GM18951 (cell line): ENCODE results near the gene TMEM220.

Source experiments
- POLR2A ChIP-seq: IDR thresholded peaks from 4 replicates; pipeline ENCODE4 v1.6.1; 2011; ENCODE audit warnings: mild to moderate bottlenecking; ENCODE audit not compliant: insufficient read length, insufficient read depth; ENCODE audit errors: extremely low read depth
- in situ Hi-C: fragments of 300-500 bp; cut with MboI; formaldehyde crosslinking; loops from one replicate; pipeline ENCODE4 v1.12.0; 2022; ENCODE audit warnings: low sequenced_read_pairs, mixed read lengths, inconsistent platforms; ENCODE audit not compliant: unreplicated experiment

The TMEM220 gene

DNA sequence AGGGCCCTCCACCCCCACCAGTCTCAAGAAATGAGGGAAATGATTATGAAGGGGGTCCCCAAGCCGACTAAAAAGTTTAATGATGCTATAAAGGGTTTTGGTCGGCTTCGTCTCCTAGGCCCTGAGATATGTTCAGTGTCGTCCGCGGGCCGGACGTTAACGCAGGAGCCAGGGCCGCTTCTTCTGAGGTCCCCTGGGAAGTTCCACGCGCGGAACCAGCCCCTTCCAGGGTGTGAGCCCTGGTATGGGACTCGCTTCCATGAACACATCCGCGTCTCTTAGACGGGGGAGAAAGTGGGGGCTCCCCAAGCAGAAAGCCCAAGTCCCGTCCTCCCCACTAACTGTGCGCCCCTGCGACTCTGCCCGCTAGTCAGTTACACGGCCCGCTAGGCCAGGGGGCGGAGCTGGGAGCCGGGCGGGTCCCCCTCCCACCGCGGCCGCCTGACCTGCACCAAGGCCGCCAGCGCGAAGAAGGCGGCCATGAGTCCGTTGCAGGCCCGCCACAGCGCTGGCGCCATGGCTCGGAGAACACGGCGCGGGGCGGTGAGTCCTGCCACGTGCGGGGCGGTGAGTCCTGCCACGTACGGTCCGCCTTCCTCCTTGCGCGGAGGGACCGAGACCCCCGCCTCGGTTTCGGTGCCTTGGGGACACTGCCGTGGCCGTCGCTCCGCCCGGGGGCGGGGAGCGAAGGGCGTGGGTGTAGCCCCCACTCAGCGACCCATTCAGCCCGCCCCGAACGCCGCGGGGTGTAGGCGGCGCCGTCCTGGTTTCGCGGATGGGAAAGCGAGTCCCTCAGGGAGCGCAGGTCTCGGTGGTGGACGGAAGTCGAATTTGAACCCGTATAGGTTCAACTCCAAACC lies at the start of gene TMEM220:
Gene TMEM220 (minus strand): TSS at position 690 of the 860 bp plus-strand sequence. CDS start 172 bp downstream, at position 518.
- in situ Hi-C loops: no loop called here
- TF ChIP-seq POLR2A: no peak

DNA sequence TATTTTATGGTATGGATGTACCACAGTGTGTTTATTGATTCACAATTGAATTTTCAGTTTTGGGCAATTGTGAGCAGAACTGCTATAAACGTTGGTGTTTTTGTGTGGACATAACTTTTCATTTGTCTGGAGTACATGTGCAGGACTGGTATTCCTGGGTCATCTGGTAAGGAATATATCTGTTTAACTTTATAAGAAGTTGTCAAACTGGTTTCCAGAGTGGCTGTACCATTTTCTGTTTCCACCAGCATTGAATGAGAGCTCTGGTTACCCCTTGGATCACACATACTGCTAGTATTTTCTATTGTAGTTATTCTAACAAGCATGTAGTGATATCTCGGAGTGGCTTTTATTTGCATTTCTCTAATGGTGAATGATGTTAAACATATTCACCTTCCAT lies 49.8 kb upstream of the TMEM220 start:
- in situ Hi-C loops: no loop called here
- TF ChIP-seq POLR2A: no peak

DNA sequence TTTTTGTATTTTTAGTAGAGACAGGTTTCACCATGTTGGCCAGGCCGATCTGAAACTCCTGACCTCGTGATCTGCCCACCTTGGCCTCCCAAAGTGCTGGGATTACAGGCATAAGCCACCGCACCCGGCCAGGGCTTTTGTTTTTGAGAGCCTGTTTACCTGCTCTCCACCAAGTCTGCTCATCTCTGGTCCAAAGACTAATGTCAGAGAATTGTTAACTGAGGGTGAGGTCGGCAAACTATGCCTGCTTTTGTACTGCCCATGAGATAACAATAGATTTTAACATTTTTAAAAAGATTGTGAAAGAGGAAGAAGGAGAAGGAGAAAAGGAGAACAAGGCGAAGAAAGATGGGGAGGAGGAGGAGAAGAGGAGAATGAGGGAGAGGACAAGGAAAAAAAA lies 48.1 kb upstream of the TMEM220 start:
- TF ChIP-seq POLR2A: no peak
- in situ Hi-C loops: no loop called here

DNA sequence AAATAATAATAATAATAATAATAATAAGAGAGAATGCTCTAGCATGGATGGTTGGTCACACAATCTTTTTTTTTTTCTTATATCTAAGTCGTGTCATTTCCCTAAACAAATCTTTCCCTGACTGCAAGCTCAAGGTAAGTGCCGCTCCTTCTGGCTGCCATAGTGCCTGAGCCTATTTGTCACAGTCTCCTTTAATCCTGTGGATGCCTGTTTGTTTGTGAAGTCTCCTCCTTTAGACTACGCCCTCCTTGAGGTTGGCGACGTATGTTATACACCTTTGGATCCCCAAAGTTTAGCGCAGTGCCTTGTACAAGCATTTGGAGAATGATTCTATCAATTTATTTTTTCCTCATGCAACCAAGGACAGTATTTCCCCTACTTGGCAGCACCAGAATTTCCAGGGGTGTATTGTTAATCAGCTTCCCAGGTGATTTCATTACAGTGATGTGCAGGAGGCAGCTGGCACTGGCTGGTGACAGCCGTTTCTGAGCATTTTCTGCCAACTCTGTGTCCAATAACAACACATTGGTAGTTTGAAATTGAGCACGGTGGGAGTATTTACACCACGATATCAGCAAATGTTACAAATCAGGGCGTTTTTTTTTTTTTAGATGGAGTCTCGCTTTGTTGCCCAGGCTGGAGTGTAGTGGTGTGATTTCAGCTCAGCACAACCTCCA lies 47.4 kb upstream of the TMEM220 start:
- no peak for TF ChIP-seq POLR2A
- in situ Hi-C loops: no loop called here

DNA sequence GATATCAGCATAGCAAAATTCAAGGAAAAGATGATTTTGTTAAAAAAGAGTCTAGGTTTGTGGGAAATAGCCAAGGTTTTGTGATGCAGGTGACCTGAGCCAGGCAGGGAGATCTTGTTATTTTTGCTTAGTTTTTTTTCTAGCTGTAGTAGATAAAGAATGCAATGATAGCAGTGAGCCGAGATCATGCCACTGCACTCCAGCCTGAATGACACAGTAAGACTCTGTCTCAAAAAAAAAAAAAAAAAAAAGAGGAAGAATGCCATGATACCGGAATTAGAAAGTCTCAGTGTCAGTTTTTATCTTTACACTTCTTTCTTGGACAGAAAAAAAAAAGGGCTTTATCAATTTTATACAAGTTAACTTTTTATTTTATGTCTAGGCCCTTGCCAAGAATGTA lies 46.6 kb upstream of the TMEM220 start:
- no peak for TF ChIP-seq POLR2A
- in situ Hi-C loops: no loop called here

DNA sequence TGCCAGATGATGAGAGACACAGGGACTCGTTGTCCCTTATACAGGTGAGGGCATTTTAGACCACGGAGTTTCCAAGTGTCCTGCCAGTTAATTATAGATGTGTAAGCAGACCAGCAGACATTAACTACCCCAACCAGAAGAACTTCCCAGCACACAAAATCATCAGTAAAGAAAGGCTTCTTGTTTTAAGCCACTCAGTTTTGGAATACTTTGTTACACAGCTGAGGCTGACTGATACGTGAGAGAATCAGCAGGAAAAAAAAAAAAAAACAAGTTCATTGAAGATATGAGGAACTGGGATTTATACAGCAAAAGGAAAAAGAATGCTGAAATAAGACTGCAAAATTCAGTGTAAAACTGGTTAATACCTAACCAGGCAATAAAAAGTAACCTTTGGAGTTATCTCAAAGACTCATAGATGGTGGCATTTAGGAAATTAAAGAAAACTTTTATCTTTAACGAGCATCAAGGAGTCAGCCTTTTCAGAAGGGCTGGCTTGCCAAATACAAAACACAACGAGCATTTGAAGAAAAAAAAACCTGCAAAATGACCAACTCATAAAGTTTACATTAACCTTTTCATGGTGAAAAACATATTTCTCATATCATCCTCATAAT lies 46.0 kb upstream of the TMEM220 start:
- TF ChIP-seq POLR2A: no peak
- in situ Hi-C loops: no loop called here

DNA sequence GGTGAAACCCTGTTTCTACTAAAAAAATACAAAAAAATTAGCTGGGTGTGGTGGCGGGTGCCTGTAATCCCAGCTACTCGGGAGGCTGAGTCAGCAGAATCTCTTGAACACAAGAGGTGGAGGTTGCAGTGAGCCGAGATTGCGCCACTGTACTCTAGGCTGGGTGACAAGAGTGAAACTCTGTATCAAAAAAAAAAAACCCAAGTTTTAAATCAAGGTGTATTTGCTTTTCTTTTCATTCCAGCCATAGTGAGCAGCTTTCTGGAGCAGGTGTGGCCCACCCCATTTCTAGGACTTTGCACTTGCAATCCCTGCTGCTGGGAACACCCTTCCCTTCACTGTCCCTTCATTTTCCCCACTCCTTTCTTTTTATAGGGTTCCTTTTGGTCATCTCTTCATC lies 45.2 kb upstream of the TMEM220 start:
- in situ Hi-C loops: no loop called here

DNA sequence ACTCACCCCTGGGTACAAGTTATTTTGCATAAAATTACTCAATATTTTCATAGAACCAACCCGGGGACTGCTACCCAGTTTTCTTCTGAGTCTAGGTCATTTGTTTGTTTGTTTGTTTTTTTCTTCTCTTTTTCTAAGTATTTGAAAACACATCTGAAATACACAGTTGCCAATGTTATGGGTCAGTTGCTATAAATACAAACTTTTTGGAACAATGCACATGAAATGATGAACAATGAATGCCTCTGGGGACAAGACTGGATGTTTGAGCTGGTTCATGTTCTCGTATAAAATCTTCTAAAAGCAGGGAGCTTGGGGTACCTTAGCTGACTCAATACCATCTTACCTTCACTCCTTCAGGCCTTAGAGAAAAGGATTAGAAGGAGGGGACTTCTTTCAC lies 43.6 kb upstream of the TMEM220 start:
- in situ Hi-C loops: no loop called here
- TF ChIP-seq POLR2A: no peak

More for the DNA sequence above, 45.2 kb upstream of the TMEM220 start:
- no peak for TF ChIP-seq POLR2A

DNA sequence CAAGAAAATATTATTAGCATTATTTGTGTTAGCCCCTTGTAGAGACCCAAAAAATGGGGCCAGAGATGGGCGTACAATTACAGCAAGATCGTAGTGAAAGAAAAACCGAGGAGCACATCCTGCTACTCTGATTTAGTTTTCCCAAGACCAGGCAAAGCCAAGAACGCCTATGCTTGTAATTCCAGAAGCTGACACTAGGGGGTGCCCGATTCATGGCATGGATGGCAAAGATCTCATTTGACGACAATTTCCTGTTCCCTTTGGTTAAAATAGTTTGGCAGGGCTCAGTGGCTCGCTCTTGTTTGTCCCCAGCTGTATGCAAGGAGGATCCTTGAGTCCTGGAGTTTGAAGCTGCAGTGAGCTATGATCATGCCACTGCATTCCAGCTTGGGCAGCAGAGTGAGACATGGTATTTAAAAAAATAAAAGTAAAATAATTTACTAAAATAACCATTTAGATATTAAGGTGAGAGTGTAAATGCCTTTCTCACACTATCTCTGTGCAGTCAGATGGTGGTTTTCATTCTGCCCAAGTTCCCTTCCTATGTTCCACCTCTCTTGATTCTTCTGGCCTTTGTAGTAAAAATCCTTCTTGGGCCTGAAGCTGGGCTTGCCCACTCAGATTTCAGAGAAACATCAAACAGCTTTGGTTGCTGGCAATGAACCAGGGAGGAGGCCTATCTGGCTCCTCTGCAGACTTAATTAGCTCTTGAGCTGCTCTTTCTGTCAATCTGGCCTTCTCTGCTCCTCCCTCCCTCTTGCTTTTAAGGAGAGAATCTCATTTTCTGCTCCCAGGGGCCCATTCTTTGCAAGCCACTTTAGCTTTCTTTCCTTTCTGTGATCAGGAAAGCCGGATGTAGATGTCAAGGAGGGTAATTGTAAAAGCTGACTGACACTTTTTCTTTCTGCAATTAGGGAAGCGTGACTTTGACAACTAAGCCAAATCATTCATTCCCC lies 42.9 kb upstream of the TMEM220 start:
- TF ChIP-seq POLR2A: no peak
- in situ Hi-C loops: no loop called here

DNA sequence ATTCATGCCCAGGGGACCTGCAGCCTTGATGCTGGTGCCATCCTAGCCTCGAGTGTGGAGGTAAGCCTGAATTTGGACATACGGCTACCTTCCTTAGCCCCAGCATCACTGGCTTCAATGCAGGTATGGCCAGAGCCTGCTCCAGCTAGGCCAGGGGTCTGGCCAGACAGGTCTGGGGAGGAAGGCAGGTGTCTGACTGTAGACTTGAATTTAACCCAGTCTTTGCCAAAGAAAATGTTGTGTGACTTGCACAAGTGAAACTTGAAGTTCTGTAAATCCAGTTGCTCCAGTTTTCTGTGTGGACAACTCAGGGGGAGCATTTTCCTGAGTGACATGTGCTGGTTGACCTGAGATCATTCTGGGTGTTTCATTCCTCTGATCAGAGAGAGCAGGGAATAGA lies 41.3 kb upstream of the TMEM220 start:
- in situ Hi-C loops: no loop called here
- no peak for TF ChIP-seq POLR2A

DNA sequence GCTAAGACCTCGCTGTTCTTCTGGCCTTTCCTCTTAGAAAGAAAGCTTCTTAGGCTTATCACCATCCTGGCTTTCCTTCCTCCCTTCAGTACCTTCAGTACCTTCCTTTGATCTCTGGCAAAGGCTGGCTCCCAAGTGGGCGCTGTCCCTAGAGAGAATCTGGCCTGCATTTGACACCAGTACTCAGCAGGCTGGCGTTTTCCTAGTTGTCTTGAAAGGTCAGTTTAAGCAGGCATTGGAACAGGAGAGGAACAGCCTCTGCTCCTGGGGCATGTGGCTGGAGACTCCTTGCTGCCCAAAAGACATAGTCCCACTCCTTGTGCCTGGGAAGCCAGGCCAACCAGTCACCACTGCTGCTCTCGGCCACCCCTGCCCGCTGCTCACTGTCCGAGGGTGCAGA lies 40.0 kb upstream of the TMEM220 start:
- no peak for TF ChIP-seq POLR2A

DNA sequence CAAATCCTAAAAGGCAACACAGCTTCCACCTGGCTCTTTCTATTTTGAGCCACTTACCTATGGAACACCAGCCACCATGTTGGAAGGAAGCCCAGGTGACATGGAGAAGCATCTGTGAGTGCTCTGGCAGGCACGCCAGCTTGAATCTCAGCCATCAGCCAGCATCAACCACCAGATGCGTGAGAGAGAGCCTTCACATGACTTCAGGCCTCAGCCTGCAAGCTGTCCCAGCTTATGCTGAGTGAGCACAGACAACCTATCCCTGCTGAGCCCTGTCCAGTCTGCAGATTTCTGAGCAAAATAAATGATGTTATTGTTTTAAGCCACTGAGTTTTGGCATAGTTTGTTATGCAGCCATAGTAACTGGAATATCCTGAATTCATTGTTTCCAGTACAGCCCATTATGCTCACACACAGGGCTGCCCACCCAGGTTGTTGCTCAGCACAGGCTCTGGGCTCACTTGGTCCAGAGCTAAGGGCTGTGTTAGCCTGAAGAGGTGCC lies 39.0 kb upstream of the TMEM220 start:
- TF ChIP-seq POLR2A: no peak
- in situ Hi-C loops: no loop called here

More for the DNA sequence above, 40.0 kb upstream of the TMEM220 start:
- in situ Hi-C loops: no loop called here
